Stimulated activated CD8-positive, alpha-beta memory T cell treated with anti-CD3 and anti-CD28 coated beads, Interleukin-7, amount 100 ng/mL, for 1 hour (primary cell): Measurements from ENCODE around the gene P3R3URF.
A peak's percentile ranks its signal among the peaks of the same experiment; 100 is the strongest.

Source experiments
- DNase-seq, 2 donors: peaks; one replicate each; pipeline ENCODE4 v3.0.0-alpha.2; 2020; ENCODE audit warnings: low read depth in 2 of 2

The P3R3URF gene

GRCh38 chr1:46132529-46133180 is 43.6 kb downstream of the P3R3URF start, which contains the start of gene PIK3R3:
Gene PIK3R3 (minus strand): TSS chr1:46132629. CDS start chr1:46131952, 677 bp downstream.
- peak; percentile 60 to 61 for DNase-seq

GRCh38 chr1:46131712-46132528 is 44.4 kb downstream of the P3R3URF start:
- no peak for DNase-seq

- no peak for DNase-seq
Observed at GRCh38 chr1:46131093-46131492, 45.2 kb downstream of the P3R3URF start.

- no peak for DNase-seq
Observed at GRCh38 chr1:46130606-46131005, 45.7 kb downstream of the P3R3URF start.

- DNase-seq = no peak
Observed at GRCh38 chr1:46130121-46130520, 46.2 kb downstream of the P3R3URF start.

GRCh38 chr1:46128344-46128743 is 47.9 kb downstream of the P3R3URF start:
- DNase-seq = no peak
